Fibroblast of lung (primary cell): ENCODE results near the gene TNFRSF18.

Source experiments
- EZH2 ChIP-seq: IDR thresholded peaks from 2 replicates; pipeline ENCODE4 v1.5.1; 2012; ENCODE audit warnings: low read length, control low read depth, mild to moderate bottlenecking; ENCODE audit errors: missing control alignments
- TF ChIP-seq, protein P1 (sequence below), 2 donors: IDR thresholded peaks in 1 of 2; conservative IDR thresholded peaks in 1 of 2; 1 replicate in 1 of 2; 2 replicates in 1 of 2; pipeline ENCODE4 v1.5.1; 2011 to 2012; ENCODE audit warnings: low read length in 2 of 2, control low read depth in 1 of 2, inconsistent platforms in 1 of 2, low read depth in 1 of 2, mild to moderate bottlenecking in 1 of 2

DNA sequence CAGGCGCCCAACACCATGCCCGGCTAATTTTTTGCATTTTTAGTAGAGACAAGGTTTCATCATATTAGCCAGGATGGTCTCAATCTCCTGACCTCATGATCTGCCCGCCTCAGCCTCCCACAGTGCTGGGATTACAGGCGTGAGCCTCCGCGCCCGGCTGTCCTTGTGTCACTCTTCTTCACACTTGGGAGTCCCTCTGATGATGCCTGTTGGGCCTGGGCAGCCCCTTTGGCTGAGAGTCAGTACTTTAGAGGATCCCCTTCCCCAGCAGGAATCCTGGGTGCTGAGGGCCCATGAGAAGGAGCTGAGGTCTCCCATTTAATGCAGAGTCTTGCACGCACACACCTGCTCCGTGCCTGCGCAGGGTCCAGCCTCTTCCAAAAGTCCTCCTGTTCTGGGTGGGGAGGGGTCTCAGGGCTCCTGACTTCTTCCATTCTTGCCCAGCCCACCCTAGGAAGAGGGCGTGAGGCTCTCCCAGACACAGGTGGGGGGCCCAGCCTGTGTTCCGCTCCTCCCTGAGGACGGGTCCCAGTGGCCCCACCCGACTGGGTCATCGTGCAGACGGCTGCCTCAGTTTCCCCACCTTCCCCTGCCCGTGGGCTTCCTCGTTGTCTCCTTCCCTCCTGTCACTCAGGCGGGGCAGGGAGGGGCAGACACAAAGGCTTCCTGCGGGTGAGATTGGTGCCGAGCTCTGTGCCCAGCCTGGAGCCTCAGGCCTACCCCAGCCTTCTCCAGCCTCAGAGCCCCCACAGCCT lies 28.8 kb downstream of the TNFRSF18 start:
- no peak for TF ChIP-seq EZH2
- TF ChIP-seq, protein P1, sequence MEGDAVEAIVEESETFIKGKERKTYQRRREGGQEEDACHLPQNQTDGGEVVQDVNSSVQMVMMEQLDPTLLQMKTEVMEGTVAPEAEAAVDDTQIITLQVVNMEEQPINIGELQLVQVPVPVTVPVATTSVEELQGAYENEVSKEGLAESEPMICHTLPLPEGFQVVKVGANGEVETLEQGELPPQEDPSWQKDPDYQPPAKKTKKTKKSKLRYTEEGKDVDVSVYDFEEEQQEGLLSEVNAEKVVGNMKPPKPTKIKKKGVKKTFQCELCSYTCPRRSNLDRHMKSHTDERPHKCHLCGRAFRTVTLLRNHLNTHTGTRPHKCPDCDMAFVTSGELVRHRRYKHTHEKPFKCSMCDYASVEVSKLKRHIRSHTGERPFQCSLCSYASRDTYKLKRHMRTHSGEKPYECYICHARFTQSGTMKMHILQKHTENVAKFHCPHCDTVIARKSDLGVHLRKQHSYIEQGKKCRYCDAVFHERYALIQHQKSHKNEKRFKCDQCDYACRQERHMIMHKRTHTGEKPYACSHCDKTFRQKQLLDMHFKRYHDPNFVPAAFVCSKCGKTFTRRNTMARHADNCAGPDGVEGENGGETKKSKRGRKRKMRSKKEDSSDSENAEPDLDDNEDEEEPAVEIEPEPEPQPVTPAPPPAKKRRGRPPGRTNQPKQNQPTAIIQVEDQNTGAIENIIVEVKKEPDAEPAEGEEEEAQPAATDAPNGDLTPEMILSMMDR (conservative IDR thresholded peaks at IDR 0.05 in 1 of 2, IDR thresholded peaks at IDR 0.05 in 1 of 2; ENCODE audit: low read depth in 1 of 2, low read length in 2 of 2) = no peak
